ENCODE measurements around the gene UBTD1.
A peak's percentile ranks its signal among the peaks of the same experiment; 100 is the strongest.
"Not testable (repeated sequence)": the region's sequence is repeated elsewhere in the genome, so short reads cannot be mapped to it uniquely, and the experiment has no call there.

Gene UBTD1

GRCh38 chr10:97576487-97576886, 77.8 kb downstream of the UBTD1 start:
- not testable (repeated sequence) for H3K27me3 ChIP-seq (ENCODE audit: control insufficient read depth in 5 of 5, insufficient read depth in 4 of 5, low read length in 5 of 5); H3K4me3 ChIP-seq (ENCODE audit: low read depth in 1 of 5, low read length in 5 of 5); H3K27ac ChIP-seq (ENCODE audit: low read depth, low read length); H3K36me3 ChIP-seq (ENCODE audit: control insufficient read depth in 5 of 5, insufficient read depth in 5 of 5, low read length in 5 of 5); H3K9me3 ChIP-seq (ENCODE audit: control insufficient read depth in 5 of 5, low read length in 5 of 5); H3K9ac ChIP-seq (ENCODE audit: low read length in 5 of 5)
- H3K4me1 ChIP-seq (ENCODE audit: control insufficient read depth in 5 of 5, insufficient read depth in 5 of 5, low read length in 5 of 5), result peaks cover 4 to 18% (median 15%) of the 10 kb centered on the region in 5 donors

DNA sequence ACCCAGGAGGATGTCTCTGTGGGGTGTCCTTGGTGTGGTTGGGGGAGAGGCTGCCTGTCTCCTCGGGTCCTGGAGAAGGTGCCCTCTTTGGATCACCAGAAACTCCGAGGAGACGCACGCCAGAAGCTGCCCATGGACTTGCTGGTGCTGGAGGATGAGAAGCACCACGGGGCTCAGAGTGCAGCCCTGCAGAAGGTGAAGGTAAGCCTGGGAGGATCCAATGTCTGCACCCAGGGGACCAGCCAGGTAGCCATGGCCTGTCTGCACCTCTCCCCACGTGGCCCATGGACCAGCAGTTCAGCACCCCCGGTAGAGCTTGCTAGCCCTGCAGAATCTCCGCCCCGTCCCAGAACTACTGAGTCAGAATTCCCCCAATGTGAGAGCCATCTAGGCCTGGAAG, 79.0 kb downstream of the UBTD1 start:
- Histone ChIP-seq H3K9me3 (ENCODE audit: control insufficient read depth in 5 of 5, low read length in 5 of 5) (no peaks in the 10 kb centered on the region), H3K27ac (ENCODE audit: low read depth, low read length) (no peak overlapping the region), H3K4me3 (ENCODE audit: low read depth in 1 of 5, low read length in 5 of 5) (no peak overlapping the region), H3K36me3 (ENCODE audit: control insufficient read depth in 5 of 5, insufficient read depth in 5 of 5, low read length in 5 of 5) (no peaks in the 10 kb centered on the region), H3K4me1 (ENCODE audit: control insufficient read depth in 5 of 5, insufficient read depth in 5 of 5, low read length in 5 of 5) (peaks cover 0 to 10% (median 7%) of the 10 kb centered on the region in 5 donors), H3K9ac (ENCODE audit: low read length in 5 of 5) (no peak overlapping the region), H3K27me3 (ENCODE audit: control insufficient read depth in 5 of 5, insufficient read depth in 4 of 5, low read length in 5 of 5) (peaks cover 0 to 3% (median 0%) of the 10 kb centered on the region in 5 donors)

- Histone ChIP-seq H3K27me3 (ENCODE audit: control insufficient read depth in 5 of 5, insufficient read depth in 4 of 5, low read length in 5 of 5) (peaks cover 0 to 3% (median 0%) of the 10 kb centered on the region in 5 donors), H3K4me1 (ENCODE audit: control insufficient read depth in 5 of 5, insufficient read depth in 5 of 5, low read length in 5 of 5) (peaks cover 0 to 7% (median 3%) of the 10 kb centered on the region in 5 donors), H3K27ac (ENCODE audit: low read depth, low read length) (no peak overlapping the region), H3K9ac (ENCODE audit: low read length in 5 of 5) (no peak overlapping the region), H3K36me3 (ENCODE audit: control insufficient read depth in 5 of 5, insufficient read depth in 5 of 5, low read length in 5 of 5) (no peaks in the 10 kb centered on the region), H3K4me3 (ENCODE audit: low read depth in 1 of 5, low read length in 5 of 5) (peak overlapping the region in 1 of 5 donors; percentile 19), H3K9me3 (ENCODE audit: control insufficient read depth in 5 of 5, low read length in 5 of 5) (no peaks in the 10 kb centered on the region)
Observed at GRCh38 chr10:97578171-97578844, 79.6 kb downstream of the UBTD1 start.

DNA sequence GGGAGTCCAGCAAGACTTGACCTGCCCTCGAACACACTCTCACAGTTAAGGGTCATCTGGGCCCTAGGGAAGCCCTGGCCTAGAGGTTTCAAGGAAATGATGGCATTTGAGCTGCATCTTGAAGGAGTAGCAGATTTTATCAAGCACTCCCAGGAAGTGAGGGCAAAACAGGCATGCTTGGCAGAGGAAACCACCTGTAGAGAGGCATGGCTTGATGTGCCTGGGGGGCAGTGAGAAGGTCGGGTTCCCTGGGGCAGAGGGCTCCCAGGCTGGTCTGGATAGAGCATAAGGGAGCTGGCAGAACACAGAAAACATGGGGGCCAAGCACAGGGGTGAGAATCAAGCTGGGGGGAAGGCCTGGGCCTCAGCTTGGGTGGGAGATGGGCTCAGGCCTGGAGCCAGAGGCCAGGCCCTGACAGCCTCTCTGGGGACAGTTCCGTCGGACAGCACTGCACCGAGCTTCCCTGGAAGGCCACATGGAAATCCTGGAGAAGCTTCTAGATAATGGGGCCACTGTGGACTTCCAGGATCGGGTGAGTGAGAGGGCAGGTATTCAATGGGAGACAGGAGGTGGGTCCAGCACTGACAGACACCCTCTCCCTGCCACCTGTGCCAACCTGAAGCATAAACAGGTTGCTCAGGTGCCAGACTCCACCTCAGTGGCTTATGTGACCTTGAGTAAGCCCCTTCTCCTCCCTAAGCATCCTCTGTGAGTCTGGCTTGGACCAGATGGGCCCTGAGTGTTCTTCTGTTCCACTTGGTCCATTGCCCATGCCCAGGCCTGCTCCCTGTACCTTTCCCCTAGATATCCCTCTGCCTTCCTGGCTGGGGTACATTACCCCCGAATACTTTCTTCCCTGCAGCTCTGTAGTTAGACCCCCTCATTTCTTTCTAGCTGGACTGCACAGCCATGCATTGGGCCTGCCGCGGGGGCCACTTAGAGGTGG, 82.0 kb downstream of the UBTD1 start:
- peaks cover 0 to 3% (median 0%) of the 10 kb centered on the region in 5 donors for H3K27me3 ChIP-seq (ENCODE audit: control insufficient read depth in 5 of 5, insufficient read depth in 4 of 5, low read length in 5 of 5)
- H3K9ac ChIP-seq (ENCODE audit: low read length in 5 of 5), result no peak overlapping the region
- no peaks in the 10 kb centered on the region for H3K36me3 ChIP-seq (ENCODE audit: control insufficient read depth in 5 of 5, insufficient read depth in 5 of 5, low read length in 5 of 5)
- H3K27ac ChIP-seq (ENCODE audit: low read depth, low read length), result no peak overlapping the region
- H3K9me3 ChIP-seq (ENCODE audit: control insufficient read depth in 5 of 5, low read length in 5 of 5), result no peaks in the 10 kb centered on the region
- no peak overlapping the region for H3K4me3 ChIP-seq (ENCODE audit: low read depth in 1 of 5, low read length in 5 of 5)
- H3K4me1 ChIP-seq (ENCODE audit: control insufficient read depth in 5 of 5, insufficient read depth in 5 of 5, low read length in 5 of 5), result peaks cover 0 to 30% (median 22%) of the 10 kb centered on the region in 5 donors

DNA sequence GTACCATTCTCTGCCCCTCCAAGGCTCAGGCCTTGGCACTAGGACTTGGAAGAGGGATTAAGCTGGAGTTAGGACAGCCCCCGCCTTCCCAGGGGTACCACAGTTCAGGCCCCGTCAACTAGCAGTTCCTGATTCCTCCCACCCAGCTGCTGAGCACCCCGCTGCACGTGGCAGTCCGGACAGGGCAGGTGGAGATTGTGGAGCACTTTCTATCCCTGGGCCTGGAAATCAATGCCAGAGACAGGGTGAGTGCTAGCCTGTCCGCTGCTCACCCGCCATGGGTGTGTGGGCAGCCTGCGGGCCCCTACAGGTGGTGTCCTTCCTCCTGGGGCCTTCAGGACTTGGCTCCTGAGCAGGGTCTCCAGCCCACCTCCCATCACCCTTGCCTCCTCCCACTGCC, 83.4 kb downstream of the UBTD1 start:
- Histone ChIP-seq H3K9me3 (ENCODE audit: control insufficient read depth in 5 of 5, low read length in 5 of 5) (no peaks in the 10 kb centered on the region), H3K9ac (ENCODE audit: low read length in 5 of 5) (no peak overlapping the region), H3K27ac (ENCODE audit: low read depth, low read length) (no peak overlapping the region), H3K27me3 (ENCODE audit: control insufficient read depth in 5 of 5, insufficient read depth in 4 of 5, low read length in 5 of 5) (peaks cover 0 to 3% (median 0%) of the 10 kb centered on the region in 5 donors), H3K4me3 (ENCODE audit: low read depth in 1 of 5, low read length in 5 of 5) (no peak overlapping the region), H3K36me3 (ENCODE audit: control insufficient read depth in 5 of 5, insufficient read depth in 5 of 5, low read length in 5 of 5) (no peaks in the 10 kb centered on the region), H3K4me1 (ENCODE audit: control insufficient read depth in 5 of 5, insufficient read depth in 5 of 5, low read length in 5 of 5) (peaks cover 0 to 35% (median 22%) of the 10 kb centered on the region in 5 donors)

DNA sequence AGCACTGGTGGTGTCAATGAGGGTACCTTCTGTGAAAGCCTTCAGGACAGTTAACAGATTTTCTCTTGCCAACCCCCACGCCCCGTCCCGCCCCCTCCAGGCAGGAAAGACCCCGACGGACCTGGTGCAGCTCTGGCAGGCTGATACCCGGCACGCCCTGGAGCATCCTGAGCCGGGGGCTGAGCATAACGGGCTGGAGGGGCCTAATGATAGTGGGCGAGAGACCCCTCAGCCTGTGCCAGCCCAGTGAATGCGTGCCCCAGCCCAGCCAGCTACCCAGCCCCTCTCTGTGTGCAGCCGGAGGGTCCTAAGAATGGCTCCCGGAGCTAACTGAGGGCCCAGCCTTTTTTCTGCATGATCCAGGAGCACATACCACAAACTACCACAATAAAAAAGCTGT, 84.8 kb downstream of the UBTD1 start:
- no peak overlapping the region for H3K4me3 ChIP-seq (ENCODE audit: low read depth in 1 of 5, low read length in 5 of 5)
- no peak overlapping the region for H3K9ac ChIP-seq (ENCODE audit: low read length in 5 of 5)
- H3K9me3 ChIP-seq (ENCODE audit: control insufficient read depth in 5 of 5, low read length in 5 of 5), result no peaks in the 10 kb centered on the region
- peaks cover 0 to 35% (median 22%) of the 10 kb centered on the region in 5 donors for H3K4me1 ChIP-seq (ENCODE audit: control insufficient read depth in 5 of 5, insufficient read depth in 5 of 5, low read length in 5 of 5)
- H3K36me3 ChIP-seq (ENCODE audit: control insufficient read depth in 5 of 5, insufficient read depth in 5 of 5, low read length in 5 of 5), result no peaks in the 10 kb centered on the region
- peaks cover 0 to 3% (median 0%) of the 10 kb centered on the region in 5 donors for H3K27me3 ChIP-seq (ENCODE audit: control insufficient read depth in 5 of 5, insufficient read depth in 4 of 5, low read length in 5 of 5)
- H3K27ac ChIP-seq (ENCODE audit: low read depth, low read length), result no peak overlapping the region

DNA sequence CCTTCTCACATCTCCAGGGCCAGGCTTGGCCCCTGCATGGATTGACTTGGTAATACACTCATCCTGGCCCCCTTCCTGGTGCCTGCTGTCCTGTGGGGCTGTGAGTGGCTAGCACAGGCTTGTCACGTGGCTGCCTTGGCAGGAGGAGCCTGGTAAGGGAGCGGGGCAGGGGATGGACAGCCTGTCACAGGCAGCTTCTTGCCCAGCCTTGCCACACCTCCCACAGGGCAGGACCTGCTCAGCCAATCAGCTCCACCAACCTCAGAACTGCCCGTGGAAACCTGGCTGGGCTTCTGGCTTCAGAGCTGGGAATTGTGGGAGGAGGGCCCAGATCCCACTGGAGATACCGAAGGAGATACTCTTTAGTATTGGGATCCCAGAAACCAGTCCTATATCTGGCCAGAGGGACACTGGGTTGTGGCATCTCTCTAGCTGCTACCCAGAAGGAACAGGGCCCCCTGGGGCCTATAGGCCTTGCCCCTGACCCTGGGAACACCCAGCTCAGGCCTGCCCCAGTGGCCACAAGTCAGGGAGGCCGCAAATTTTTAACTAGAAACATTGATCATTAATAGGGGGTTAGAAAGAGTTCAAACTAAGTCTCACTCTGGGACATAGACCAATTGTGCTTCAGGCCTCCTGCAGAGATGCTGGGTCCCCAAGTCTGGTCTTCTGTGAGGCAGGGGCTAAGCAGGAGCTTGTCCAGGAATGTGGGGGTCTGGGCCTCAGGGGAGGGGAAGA, 85.5 kb downstream of the UBTD1 start, which contains the start of gene HOGA1:
Gene HOGA1 (plus strand): TSS at position 330 of the 738 bp plus-strand sequence. CDS start 315 bp downstream, at position 645.
- Histone ChIP-seq H3K9me3 (ENCODE audit: control insufficient read depth in 5 of 5, low read length in 5 of 5) (no peaks in the 10 kb centered on the region), H3K36me3 (ENCODE audit: control insufficient read depth in 5 of 5, insufficient read depth in 5 of 5, low read length in 5 of 5) (no peaks in the 10 kb centered on the region), H3K27me3 (ENCODE audit: control insufficient read depth in 5 of 5, insufficient read depth in 4 of 5, low read length in 5 of 5) (no peaks in the 10 kb centered on the region), H3K4me1 (ENCODE audit: control insufficient read depth in 5 of 5, insufficient read depth in 5 of 5, low read length in 5 of 5) (peaks cover 0 to 35% (median 22%) of the 10 kb centered on the region in 5 donors), H3K9ac (ENCODE audit: low read length in 5 of 5) (peak within 1 kb of the TSS in 1 of 5 donors; percentile 40), H3K27ac (ENCODE audit: low read depth, low read length) (no peak within 1 kb of the TSS), H3K4me3 (ENCODE audit: low read depth in 1 of 5, low read length in 5 of 5) (peak within 1 kb of the TSS in 3 of 5 donors; percentile 4 to 23 (median 16))

- H3K27ac ChIP-seq (ENCODE audit: low read depth, low read length), result no peak overlapping the region
- no peaks in the 10 kb centered on the region for H3K36me3 ChIP-seq (ENCODE audit: control insufficient read depth in 5 of 5, insufficient read depth in 5 of 5, low read length in 5 of 5)
- no peaks in the 10 kb centered on the region for H3K27me3 ChIP-seq (ENCODE audit: control insufficient read depth in 5 of 5, insufficient read depth in 4 of 5, low read length in 5 of 5)
- peak overlapping the region in 1 of 5 donors; percentile 40 for H3K9ac ChIP-seq (ENCODE audit: low read length in 5 of 5)
- H3K4me1 ChIP-seq (ENCODE audit: control insufficient read depth in 5 of 5, insufficient read depth in 5 of 5, low read length in 5 of 5), result peaks cover 0 to 35% (median 22%) of the 10 kb centered on the region in 5 donors
- peak overlapping the region in 1 of 5 donors; percentile 23 for H3K4me3 ChIP-seq (ENCODE audit: low read depth in 1 of 5, low read length in 5 of 5)
- no peaks in the 10 kb centered on the region for H3K9me3 ChIP-seq (ENCODE audit: control insufficient read depth in 5 of 5, low read length in 5 of 5)
Observed at GRCh38 chr10:97584798-97585438, 86.2 kb downstream of the UBTD1 start.

DNA sequence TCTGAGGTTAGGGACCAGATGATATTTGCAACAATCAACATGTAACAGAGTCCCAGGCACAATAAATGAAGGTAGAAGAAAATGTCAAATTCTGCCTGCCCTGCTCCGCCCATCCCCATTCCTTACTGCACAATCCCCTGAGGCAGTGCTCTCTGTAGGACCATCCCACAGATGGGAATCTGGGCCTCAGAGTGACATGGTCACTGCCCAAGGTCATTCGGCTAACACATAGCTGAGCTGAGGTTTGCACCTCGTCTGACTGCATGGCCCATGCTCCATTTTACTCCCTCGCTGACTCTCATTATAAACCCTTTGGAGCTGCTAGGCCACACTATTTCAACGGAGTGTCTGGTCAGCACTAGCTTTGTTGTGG, 86.7 kb downstream of the UBTD1 start:
- Histone ChIP-seq H3K4me1 (ENCODE audit: control insufficient read depth in 5 of 5, insufficient read depth in 5 of 5, low read length in 5 of 5) (peaks cover 0 to 35% (median 22%) of the 10 kb centered on the region in 5 donors), H3K27me3 (ENCODE audit: control insufficient read depth in 5 of 5, insufficient read depth in 4 of 5, low read length in 5 of 5) (no peaks in the 10 kb centered on the region), H3K36me3 (ENCODE audit: control insufficient read depth in 5 of 5, insufficient read depth in 5 of 5, low read length in 5 of 5) (no peaks in the 10 kb centered on the region), H3K4me3 (ENCODE audit: low read depth in 1 of 5, low read length in 5 of 5) (no peak overlapping the region), H3K9me3 (ENCODE audit: control insufficient read depth in 5 of 5, low read length in 5 of 5) (no peaks in the 10 kb centered on the region), H3K9ac (ENCODE audit: low read length in 5 of 5) (no peak overlapping the region), H3K27ac (ENCODE audit: low read depth, low read length) (no peak overlapping the region)

Measured in subcutaneous abdominal adipose tissue (tissue), 5 donors.